Omental fat pad (tissue), 4 donors: ENCODE measurements around the gene TNS1. TPM values are rescaled to one million over a fixed set of nuclear protein-coding genes. Genes with fewer than 3 reads are reported as not detected.

Experiments
- ATAC-seq: fragments of 150-250 bp; one replicate; pipeline ENCODE4 v1.9.1; 2016; ENCODE audit warnings: mild to moderate bottlenecking, moderate library complexity; ENCODE audit not compliant: low FRiP score
- DNase-seq: peaks from one replicate; pipeline ENCODE4 v3.0.0-alpha.2; 2019; ENCODE audit warnings: low spot score
- CTCF ChIP-seq, 3 donors: fragments of 450-650 bp; IDR thresholded peaks; one replicate each; pipeline ENCODE4 v1.5.1; 2016 to 2017; ENCODE audit warnings: antibody characterized with exemption in 3 of 3, mild to moderate bottlenecking in 3 of 3, moderate library complexity in 2 of 3
- total RNA-seq, 4 donors: library from RNA; depleted of rRNA; stranded (reverse); fragments of >200 nt; gene quantifications; one replicate each; pipeline ENCODE4 v1.1.0, GENCODE V29; 2016

Gene TNS1
- total RNA-seq, 4 donors from 2014 or later: 135 to 453 (median 361) TPM

GRCh38 chr2:217895070-217895635 is 107.6 kb downstream of the TNS1 start:
- ATAC-seq: no peak
- no peak for DNase-seq
- no peak for TF ChIP-seq CTCF (IDR thresholded peaks at IDR 0.05)

- DNase-seq (no peak), ATAC-seq (no peak)
- TF ChIP-seq CTCF (IDR thresholded peaks at IDR 0.05): no peak
Observed at GRCh38 chr2:217893440-217893839, 109.4 kb downstream of the TNS1 start.

- no peak for TF ChIP-seq CTCF (IDR thresholded peaks at IDR 0.05)
- no peak for ATAC-seq
- DNase-seq: no peak
Observed at GRCh38 chr2:217892560-217892959, 110.2 kb downstream of the TNS1 start.

GRCh38 chr2:217890445-217890844 is 112.3 kb downstream of the TNS1 start:
- ATAC-seq: peak; percentile 84
- no peak for TF ChIP-seq CTCF (IDR thresholded peaks at IDR 0.05)
- DNase-seq: no peak

GRCh38 chr2:217889656-217890055 is 113.1 kb downstream of the TNS1 start:
- ATAC-seq: no peak
- TF ChIP-seq CTCF (IDR thresholded peaks at IDR 0.05): no peak
- no peak for DNase-seq

- ATAC-seq (no peak), DNase-seq (no peak)
- no peak for TF ChIP-seq CTCF (IDR thresholded peaks at IDR 0.05)
Observed at GRCh38 chr2:217887841-217888701, 114.7 kb downstream of the TNS1 start.
